ENCODE data around the gene ZNF581.

- TF ChIP-seq RAD21 (IDR thresholded peaks at IDR 0.05; ENCODE audit: low read depth) = no peak
- TF ChIP-seq CREB1 (IDR thresholded peaks at IDR 0.05; ENCODE audit: low read depth) = no peak
- no peak for TF ChIP-seq TAF1 (IDR thresholded peaks at IDR 0.05; ENCODE audit: low read depth)
- no peak for TF ChIP-seq REST (IDR thresholded peaks at IDR 0.05; ENCODE audit: low read depth)
- TF ChIP-seq EGR1 (IDR thresholded peaks at IDR 0.05) = no peak
- TF ChIP-seq FOXM1 (IDR thresholded peaks at IDR 0.05; ENCODE audit: borderline replicate concordance, low read depth) = no peak
- TF ChIP-seq EP300 (IDR thresholded peaks at IDR 0.05; ENCODE audit: borderline replicate concordance) = no peak
- no peak for TF ChIP-seq NFIC (IDR thresholded peaks at IDR 0.05)
- TF ChIP-seq TCF12 (IDR thresholded peaks at IDR 0.05; ENCODE audit: low read depth) = no peak
- TF ChIP-seq MAX (IDR thresholded peaks at IDR 0.05) = no peak
- no peak for TF ChIP-seq TEAD4 (IDR thresholded peaks at IDR 0.05)
- TF ChIP-seq USF1 (IDR thresholded peaks at IDR 0.05) = no peak
Measured at GRCh38 chr19:55637534-55637933, 5.9 kb upstream of the ZNF581 start.

All from Ishikawa (cell line).